ENCODE results near the gene RCN2.

GRCh38 chr15:76982756-76983155 is 51.2 kb downstream of the RCN2 start:
- TF ChIP-seq CTCF (IDR thresholded peaks at IDR 0.05; ENCODE audit: borderline replicate concordance, extremely low read depth, low read length, poor library complexity, severe bottlenecking) (no peak), EZH2 (IDR thresholded peaks at IDR 0.05; ENCODE audit: borderline replicate concordance, low read depth, low read length, severe bottlenecking) (no peak)
